ENCODE data around the gene TBC1D10A.

The TBC1D10A gene

DNA sequence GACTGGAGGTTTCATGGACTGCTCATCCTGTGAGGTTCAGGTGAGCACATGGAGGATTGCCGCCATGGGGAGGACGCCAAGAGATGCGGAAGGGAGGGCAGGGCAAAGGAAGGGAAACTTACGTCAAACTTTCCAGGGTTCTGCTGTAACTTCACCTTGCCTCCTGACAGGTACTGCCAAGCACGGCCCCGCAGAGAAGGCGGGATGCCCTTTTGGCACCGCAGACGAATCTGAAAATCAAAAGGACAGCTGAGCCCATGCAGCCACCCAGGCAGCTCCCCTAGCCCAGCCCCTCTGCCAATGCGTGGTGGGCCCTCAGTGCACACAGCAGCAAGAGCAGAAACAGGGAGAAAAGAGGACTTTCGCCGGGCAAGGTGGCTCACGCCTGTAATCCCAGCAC is 27.4 kb downstream of the TBC1D10A start:
- DNase-seq (ENCODE audit: low read depth in 2 of 2) = no peak

DNA sequence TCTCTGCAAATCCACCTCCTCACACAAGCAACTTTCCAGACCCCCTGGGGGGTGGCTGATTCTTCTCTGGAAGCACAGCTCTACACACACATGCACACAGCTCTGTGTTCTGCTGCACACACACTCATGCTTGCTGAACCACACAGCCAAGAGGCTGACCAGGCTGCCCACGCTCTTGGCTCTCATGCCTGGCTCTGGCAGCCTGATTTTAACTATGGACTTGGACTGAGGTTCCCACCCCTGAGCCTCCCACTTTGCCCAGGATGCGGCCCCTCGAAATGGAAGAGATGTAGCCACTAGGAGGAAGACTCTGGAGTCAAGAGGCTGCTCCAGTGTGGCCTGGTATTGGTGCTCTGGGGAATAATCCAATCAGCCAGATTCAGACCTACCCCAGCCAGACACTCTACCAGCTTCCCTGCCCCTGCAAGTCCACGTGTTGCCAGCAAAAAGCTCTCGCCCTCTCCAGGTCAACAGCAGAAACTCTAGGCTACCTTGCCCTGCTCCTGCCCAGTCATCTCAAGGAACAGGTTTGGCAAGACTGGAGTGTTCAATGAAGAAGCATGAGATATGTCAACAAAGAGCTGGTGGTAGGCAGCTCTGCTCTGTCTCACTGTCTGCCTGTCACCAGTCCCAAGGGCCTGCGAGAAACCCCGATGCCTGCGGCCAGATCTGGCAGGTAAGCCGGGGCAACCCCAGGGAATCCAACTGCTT is 28.6 kb downstream of the TBC1D10A start:
- no peak for DNase-seq (ENCODE audit: low read depth in 2 of 2)

DNA sequence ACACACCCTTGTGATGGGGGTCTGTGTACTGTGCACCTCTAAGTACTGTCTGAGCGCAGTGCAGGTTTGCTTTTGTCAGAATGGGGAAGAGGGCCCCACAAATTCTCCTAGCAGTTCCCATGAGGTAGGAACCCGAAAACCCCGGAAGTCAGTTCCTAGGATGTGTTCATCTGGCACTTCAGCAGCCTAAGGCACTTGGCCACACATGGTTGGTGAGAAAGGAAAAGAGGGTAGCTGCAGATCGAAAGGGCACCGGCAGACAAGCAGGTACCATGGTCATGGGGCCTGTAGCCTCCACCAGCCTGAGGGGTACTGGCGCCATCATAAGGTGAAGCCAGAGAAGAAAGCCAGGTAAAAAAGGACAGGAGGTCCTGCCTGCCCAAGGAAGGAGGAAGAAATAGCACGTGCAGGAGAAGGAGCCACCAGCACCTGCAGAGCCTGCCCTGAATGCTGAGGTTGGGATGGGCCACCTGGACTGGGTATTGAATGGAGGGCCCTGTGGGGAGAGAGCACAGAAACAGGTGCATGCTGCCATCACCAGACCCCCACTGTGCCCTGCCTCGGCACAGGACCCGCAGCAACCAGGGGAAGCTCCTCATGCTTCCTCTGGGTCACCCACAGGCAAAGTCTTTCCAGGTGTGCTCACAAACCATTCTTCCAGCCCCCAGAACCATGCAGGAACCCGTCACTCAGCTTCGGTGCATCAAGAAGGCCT is 29.3 kb downstream of the TBC1D10A start:
- DNase-seq (ENCODE audit: low read depth in 2 of 2) = no peak

GRCh38 chr22:30296833-30297232 is 29.9 kb downstream of the TBC1D10A start:
- DNase-seq (ENCODE audit: low read depth in 2 of 2) = no peak

GRCh38 chr22:30296324-30296723 is 30.4 kb downstream of the TBC1D10A start:
- DNase-seq (ENCODE audit: low read depth in 2 of 2) = no peak

- no peak for DNase-seq (ENCODE audit: low read depth in 2 of 2)
Observed at GRCh38 chr22:30295576-30295975, 31.2 kb downstream of the TBC1D10A start.

DNA sequence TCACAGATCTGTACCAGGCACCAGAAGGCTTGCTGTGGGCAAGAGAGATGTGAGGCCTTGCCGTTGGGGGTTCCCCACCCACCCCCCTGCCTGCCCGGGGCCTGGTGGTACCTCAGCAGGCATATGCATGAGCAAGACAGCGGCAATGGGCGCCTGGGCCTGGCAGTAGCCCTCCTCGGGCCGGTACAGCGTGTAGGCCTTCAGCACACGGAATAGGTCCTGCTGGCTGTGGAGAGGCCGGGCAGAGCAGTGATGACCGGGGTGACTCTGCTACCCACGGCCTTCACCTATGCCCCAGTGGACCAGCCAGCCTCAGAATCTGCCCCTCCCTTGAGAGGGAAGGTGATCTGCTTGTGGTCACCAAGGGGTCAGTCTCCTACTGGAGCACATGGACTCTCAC is 31.9 kb downstream of the TBC1D10A start:
- no peak for DNase-seq (ENCODE audit: low read depth in 2 of 2)

- no peak for DNase-seq (ENCODE audit: low read depth in 2 of 2)
Observed at GRCh38 chr22:30294066-30294465, 32.7 kb downstream of the TBC1D10A start.

- no peak for DNase-seq (ENCODE audit: low read depth in 2 of 2)
Observed at GRCh38 chr22:30293026-30293425, 33.7 kb downstream of the TBC1D10A start.

DNA sequence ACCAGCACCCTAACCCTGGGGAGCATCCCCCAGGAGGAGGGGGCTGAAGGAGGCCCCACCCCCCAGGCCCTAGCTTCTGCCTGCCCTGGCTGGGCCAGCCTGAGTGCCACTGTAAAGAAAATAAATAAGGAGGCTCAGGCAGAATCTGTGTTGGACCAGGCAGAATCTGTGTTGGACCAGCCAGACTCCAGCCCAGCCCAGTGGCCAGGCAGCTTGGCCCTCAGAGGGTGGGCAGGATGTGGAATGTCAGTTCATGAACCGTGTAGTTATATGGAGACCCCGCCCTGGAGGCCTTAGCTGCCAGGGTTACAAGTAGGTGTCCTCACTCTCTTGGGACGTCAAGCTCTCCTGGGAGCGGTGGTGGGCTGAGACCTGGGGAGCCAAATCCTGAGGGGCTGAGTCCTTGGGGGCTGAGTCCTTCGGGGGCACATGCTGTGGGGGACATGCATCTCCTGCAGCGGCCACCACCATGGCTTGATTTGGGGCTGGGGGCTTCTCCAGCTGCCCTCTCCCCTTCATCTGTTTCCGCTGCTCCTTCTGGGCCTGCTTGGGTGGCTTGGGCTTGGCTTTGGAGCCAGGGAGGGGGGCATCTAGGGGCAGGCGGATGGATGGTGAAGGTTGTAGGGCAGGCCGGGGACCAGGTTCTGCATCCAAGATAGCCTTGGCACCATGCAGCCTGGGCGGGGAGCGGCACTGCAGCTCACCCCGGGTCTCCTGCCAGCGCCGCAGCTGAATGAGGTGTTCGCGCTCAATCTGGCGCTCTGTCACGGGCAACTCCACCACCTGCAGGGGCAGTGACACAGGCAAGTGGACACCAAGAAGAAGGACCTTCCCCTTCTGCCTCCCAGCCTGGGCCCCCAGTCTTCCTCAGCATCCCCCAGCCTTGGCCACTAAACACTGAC is 34.4 kb downstream of the TBC1D10A start:
- DNase-seq (ENCODE audit: low read depth in 2 of 2) = no peak

DNA sequence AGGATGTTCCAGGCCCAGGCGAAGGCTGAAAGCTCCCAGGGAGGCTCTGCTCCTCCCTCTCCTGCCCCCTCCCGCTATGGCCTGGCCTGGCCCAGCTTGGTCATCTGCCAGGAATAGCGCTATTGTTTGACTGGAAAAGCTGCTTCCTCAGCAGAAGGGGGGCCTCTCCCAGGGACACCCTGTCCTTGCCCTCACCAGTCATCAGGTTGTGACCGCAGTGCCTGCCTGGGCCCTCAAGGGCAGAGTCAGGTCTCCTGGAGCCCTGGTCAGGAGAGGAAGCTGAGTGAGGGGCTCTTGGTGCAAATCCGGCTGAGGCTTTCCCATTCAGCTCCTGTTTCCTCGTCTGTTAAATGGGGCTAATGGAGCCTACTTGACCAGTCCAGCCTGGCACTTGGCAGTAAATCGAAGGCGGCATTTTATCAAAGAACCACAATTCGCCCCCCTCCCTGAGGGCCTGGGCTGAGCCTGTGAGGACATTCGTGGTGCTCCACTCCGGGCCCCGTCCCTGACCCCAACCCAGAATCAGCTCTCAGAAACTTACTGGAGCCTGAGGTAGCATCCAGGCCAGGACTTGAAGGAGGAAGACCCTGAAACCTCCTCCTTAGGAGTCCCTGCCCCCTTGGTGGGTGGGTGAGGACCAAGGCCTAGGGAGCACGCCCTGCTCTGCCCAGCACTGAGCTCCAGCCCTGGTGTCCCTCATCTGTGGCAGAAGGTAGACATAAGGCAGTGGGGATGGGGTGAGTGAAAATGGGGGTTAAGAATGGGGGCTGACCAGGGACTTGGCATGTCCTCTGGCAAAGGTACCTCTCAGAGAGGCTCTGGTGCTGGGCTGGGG is 35.5 kb downstream of the TBC1D10A start:
- DNase-seq (ENCODE audit: low read depth in 2 of 2) = no peak

DNA sequence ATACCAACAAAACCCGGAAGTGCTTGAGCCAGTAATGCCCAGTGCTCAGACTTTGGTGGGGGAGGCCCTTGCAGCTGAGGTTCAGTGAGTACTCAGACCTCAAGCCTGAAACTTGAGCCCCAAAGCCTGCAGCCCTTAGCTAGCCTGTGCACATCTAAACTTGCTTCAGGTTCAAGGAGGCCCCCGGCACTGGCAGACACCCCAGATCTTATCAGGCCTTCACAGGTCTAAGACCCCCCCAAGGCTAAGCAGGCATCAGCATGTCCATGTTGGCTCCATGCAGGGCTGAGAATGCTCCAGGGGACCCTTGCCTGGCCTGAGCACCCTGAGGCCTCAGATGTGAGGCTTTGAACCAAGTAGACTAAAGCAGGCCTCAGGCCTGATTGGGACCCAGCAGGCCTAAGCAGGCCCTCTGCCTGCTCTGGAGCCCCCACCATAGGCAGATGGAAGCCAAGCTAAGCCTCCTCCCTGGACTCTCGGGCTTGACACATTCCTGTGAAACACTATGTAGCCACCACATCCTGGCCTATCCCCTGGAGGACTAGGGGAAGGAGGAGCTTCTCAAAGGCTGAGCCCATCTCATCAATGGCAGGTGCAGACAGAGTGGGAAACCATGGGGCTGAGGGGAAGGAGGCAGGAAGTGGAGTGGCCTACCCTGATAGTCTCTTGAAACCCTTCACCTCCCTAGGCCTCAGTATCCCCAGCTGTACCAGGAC is 36.2 kb downstream of the TBC1D10A start:
- no peak for DNase-seq (ENCODE audit: low read depth in 2 of 2)

DNA sequence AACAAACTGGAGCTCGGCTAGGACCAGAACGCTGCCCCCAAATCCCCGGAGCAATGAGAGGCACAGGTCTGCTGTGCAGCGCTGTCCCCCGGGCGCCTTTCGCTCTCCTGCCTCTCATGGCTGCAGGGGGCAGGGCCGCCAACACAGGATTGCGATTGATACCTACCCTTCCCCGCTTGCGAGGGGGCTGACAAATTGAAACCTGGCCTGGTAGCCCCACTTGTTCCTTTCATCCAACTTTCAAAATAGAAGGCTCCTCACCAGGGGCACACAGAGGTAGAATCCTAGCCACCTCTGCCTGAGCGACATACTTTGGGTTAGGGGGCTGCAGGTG is 36.8 kb downstream of the TBC1D10A start:
- no peak for DNase-seq (ENCODE audit: low read depth in 2 of 2)

GRCh38 chr22:30289141-30289979 is 37.4 kb downstream of the TBC1D10A start, which contains the start of gene CASTOR1:
CASTOR1 (minus strand) TSS chr22:30289505; CDS start chr22:30289497, 8 bp downstream.
- DNase-seq (ENCODE audit: low read depth in 2 of 2) = peak; percentile 75 to 78

DNA sequence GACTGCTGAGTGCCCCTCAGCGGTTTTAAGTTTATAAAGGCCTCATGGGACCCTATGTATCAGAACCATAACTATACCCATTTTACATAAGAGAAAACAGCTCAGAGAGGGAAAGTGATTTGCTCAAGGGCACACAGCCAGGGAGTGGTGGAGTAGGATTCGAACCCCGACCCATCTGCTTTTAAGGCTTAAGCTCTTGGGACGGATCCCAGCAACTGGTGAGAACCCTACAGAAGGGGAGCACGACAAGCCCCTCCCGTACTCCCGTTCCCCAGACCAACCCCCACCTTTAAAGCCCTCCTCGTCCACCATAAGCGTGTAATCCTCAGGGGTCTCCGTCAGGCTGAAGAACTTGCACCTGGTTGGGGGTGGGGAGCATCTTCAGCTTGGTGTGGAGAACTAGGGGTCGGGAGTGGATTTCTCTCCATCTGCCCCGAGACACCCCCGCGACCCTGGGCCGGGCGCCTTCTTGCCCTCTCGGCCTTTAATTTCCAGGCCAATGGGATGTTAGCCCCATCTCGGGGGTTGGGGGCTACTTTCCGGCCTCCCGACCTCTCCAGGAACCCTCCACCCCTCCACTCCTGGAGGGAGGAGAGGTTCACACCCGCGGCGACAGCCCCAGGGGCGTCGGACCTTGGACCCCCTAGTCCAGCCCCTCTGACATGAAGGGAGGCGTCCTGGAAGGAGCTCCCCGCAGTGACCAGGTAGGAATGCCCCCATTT is 38.2 kb downstream of the TBC1D10A start:
- DNase-seq (ENCODE audit: low read depth in 2 of 2) = no peak

DNA sequence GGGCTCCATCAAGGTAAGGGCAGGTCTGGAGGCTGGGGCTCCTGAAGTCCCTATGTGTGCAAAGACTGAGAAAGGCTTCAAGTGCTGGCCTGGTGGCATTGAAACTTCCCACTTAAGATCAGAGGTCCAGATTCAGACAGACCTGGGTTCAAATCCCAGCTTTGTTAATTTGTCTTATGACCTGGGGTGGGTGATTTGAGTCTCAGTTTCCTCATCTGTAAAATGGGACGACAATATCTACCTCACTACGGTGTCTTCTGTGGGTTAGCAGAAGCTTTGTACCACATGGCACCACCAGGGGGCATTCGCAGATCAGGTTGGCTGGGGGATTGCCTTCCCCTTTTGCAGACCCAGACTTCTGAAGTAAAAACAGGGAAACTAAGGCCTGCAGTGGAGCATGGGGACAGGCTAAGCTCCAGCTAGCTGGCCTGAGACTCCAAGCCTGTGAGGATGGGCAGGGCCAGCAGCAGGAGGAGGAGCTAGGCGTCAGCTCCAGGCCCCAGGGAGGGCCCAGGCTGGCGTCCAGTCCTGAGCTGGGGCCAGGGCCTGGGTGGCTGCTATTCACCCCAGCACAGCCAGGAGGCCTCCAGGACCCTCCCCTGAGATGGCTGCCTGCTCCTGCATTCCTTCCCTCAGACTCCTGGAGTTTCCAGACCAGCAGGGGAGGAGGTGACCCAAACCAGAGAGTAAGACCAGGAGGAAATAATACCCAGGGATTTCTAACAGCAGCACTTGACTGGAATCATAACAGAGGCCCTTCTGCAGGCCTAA is 38.9 kb downstream of the TBC1D10A start:
- peak; percentile 75 to 85 for DNase-seq (ENCODE audit: low read depth in 2 of 2)

GRCh38 chr22:30286813-30287647 is 39.7 kb downstream of the TBC1D10A start:
- peak; percentile 71 to 74 for DNase-seq (ENCODE audit: low read depth in 2 of 2)

DNA sequence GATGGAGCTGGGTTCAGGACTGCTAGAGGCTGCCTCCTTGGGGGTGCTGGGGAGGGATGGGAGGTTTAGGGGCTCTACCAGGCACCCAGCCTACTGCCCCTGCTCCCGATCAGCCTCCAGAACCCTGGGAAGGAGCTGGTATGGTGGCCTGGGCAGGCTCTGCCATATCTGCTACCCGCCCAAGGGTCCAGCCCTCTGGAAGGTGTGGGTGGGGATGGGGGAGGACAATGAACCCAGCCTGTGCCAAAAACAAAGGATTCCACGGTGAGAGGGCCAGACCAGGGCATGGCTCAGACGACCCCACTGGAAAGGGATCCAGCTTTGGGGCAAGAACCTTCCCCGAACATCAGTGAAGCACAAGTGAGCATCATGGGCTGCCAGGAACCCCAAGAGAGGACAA is 40.4 kb downstream of the TBC1D10A start:
- DNase-seq (ENCODE audit: low read depth in 2 of 2) = no peak
